HG02884 (cell line): ENCODE measurements around the gene KCTD3.

Experiments
- ATAC-seq: cut with Tn5 transposase; IDR thresholded peaks from one replicate; pipeline ENCODE4 v1.9.1; 2021; ENCODE audit warnings: mild to moderate bottlenecking, moderate library complexity; ENCODE audit not compliant: unreplicated experiment

Gene KCTD3

DNA sequence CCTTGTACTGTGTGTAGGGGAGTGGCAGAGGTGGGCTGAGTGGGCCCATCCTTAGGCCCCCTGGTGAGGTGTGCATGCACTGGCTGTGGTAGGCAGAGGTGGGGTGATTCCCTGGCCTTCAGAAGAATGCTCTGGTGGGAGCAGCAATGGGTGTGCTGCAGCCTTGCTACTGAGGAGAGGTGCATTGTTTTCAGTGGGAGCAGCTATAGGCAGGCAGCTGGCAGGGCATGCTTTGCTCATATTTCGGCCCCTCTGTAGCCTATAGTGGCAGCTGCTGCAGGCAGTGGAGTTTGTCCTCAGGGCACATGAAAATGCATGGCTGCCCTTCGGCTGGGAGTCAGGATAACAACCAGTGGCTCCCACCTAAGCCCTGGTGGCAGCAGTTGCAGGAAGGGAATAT is 10.1 kb upstream of the KCTD3 start:
- ATAC-seq = no peak

DNA sequence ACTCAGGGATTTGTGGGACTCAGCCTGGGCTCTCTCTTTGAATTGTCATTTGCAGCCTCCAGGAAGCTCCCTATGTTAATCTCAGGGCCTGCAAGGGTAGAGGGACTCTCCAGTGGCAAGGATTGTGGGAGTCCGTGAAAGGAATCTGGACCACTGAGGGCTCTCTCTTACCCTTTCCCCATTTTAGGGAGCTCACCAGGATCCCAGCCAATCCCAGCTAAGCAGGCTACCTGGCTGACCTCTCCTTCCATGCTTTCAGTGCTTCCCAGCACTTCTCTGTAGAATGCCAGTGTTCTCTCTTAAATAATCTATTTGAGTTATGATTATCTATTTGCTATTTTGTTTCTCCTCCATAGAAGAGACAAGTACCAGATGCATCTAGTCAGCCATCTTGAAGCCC is 9.6 kb upstream of the KCTD3 start:
- ATAC-seq = no peak

DNA sequence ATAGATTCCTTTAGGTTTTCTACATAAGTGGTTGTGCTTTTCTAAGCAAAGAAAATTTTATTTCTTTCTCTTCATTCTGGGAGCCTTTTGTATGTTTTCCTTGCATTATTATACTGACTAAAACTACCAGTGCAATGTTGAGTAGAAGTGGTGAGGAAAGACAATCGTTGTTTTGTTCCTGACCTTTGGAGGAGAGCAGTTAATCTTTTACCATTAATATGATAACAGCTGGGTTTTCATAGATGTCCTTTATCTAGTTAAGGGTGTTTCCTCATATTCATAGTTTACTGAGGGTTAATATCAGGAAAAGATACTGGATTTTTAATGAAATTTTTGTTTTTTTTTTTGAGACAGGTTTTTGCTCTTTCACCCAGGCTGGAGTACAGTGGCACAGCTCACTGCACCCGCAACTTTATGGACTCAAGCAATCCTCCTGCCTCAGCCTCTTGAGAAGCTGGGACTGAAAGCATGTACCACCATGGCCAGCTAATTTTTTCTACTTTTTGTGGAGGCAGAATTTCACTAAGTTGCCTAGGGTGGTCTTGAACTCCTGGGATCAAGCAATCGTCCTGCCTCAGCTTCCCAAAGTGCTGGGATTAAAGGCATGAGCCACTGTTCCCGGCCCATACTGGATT is 9.0 kb upstream of the KCTD3 start:
- no peak for ATAC-seq

DNA sequence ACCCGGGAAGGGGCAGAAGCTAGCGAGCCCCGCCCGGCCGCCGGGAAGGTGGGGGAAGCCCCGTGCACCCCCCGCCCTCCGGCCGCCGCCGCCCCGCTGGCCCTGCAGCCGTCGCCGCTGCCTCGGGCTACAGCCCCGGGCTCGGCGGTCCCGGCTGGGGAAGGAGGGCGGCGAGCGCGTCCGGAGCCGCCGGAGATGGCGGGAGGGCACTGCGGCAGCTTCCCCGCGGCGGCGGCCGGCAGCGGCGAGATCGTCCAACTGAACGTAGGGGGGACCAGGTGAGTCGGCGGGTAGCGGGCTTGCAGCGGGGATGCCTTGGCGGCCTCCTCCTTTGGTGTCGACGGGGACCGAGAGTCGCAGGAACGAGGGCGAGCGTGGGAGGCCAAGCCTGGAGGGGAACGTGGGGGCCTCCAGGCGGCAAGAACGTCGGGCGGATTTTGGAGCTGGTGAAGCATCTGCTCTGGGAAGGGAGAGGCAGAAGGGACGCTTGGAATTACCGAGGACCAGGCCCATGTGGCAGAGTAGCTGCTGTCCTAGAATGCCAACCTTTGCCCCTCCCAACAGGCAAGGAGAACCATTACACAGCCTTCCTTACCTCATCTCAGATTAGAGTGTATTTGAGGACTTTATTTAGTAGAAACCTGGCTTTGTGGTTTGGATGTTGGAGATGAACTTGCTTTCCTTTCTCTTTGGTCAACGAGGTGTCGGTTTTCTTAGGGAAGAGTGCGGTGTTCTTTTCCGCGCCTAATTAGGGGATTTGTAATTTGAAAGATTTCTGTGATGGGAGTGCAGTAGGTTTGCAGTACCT is 591 bp downstream of the KCTD3 start:
- ATAC-seq = peak; percentile 61

DNA sequence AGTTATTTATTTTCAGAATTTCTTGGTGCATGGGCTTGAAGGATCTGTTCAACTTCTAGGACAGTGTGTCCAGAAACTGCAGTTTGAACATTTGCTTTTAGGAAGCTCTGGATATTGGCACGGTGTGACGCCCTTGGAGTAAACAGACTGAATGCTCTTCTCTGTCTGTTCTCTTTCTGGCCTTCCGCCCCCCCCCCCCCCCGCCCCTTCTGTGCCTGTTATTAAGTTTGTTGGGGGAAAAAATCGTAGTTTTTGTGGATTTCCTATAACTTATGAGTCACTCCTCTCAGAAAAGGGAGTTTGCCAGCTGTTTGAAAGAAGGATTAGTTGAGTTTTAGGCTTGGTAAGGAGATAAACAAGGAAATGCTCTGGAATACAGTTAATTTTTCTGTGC is 1.2 kb downstream of the KCTD3 start:
- no peak for ATAC-seq

DNA sequence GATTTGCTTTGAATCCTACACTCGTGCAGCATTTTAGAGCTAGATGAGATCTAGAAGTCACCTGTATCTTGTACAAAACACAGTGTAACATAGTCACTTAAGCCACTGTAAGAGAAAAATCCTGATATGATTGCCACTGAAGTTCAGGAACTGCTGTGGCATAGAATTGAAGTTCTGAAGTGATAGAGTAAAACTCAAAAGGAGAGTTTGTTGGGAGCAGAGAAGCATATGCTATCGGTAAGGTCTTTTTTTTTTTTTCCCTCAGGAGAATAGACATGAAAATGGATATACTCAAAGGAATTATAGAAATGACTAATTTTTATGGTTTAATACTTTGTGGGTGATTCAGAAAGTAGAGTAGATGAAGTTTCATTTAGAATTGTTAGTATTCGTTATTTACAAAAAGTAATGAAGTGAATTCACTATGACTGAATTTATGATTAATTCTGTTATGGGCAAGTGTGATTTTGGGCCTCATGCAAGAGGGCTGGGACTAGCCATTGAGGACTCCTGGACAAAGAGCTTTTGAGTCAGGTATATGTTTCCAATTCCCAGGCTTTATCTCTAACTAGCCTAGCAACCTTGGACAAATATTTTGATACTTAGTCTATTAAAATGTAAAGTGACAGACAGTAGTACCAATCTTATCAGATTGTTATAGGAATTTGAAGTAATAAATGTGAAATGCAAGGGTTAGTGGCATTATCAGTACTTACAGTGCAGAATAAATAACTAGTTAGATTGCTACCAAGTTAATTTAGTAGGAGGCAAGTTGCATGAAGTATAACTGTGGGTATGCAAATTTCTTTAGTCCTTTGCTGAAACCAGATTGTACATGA is 3.1 kb downstream of the KCTD3 start:
- no peak for ATAC-seq

DNA sequence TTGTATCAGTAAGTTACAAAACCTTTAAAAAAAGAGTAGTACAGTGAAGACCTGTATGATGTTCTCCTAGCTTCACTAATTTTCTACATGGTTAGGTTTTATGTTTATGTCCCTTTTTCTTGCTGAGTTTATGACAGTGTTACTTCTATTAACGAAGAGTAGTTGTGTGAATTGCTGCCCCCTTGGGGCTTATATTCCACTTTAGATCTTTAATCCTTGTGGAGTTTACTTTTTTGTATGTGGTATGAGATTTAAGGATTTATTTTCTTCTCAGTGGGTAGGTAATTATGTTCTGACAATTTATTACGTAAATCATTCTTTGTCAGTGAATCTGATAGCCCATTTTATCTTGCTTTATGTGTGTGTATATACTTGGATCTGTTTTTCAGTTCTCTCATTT is 14.8 kb downstream of the KCTD3 start:
- ATAC-seq = no peak

DNA sequence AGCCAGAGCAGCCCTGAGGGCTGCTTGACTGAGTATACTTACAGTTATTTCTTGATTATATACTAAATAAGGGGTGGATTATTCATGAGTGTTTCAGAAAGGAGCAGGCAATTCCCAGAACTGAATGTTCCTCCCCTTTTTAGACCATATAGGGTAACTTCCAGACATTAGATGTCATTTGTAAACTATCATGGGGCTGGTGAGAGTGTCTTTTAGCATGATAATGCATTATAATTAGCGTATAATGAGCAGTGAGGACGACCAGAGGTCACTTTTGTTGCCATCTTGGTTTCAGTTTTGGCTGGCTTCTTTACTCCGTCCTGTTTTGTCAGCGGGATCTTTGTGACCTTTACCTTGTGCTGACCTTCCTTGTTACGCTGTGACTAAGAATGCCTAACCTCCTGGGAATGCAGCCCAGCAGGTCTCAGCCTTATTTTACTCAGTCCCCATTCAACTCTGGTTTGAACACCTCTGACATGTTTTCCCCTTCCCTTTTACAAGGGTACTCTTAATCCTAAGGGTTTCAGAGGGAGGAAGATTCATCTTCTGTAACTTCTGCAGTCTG is 16.2 kb downstream of the KCTD3 start:
- ATAC-seq = no peak

DNA sequence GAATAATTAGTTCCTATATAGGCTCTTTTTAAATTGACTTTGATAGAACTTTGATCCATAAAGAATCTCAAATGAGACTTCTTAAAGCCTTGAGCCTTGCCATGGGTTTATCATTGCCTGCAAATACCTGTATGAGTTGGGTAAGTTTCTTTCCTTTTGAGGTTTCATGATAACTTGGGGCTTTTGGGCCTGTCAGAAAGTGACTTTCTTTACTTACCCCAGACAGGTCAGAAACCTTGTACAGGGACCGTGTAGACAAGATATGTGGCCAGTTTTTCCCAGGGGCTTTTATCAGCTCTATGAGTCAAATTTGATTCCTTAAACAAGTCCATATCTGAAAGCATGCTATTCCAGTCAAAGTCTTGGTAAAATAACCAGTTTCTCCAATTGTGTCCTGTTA is 17.3 kb downstream of the KCTD3 start:
- ATAC-seq = peak; percentile 51

DNA sequence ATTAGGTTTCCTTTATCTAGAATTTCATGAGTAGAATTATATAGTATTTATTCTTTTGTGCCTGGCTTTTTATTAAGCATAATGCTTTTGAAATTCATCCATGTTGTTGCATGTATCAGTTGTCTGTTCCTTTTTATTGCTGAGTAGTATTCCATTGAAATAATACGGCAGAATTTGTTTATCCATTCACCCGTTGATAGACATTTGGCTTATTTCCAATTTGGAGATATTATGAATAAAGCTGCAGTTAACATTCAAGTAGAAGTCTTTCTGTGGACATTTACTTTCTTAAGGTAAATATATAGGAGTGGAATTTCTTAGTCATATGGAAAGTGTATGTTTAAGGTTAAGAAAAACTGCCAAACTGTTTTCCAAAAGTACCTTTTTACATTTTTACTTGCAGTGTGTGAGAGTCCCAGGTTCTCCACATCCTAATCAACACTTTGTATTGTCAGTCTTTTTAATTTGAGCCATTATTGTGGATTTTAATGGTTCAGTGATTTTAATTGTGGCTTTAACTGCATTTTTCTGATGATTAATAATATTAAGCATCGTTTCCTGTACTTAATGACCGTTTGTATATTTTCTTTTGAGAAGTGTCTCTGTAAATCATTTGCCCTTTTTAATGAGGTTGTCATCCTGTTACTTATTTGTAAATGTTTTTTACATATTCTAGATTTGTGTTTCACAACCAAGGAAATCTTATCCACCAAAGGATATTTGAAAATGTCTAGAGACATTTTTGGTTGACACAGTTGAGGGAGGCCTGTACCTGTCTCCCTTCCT is 22.7 kb downstream of the KCTD3 start:
- no peak for ATAC-seq

DNA sequence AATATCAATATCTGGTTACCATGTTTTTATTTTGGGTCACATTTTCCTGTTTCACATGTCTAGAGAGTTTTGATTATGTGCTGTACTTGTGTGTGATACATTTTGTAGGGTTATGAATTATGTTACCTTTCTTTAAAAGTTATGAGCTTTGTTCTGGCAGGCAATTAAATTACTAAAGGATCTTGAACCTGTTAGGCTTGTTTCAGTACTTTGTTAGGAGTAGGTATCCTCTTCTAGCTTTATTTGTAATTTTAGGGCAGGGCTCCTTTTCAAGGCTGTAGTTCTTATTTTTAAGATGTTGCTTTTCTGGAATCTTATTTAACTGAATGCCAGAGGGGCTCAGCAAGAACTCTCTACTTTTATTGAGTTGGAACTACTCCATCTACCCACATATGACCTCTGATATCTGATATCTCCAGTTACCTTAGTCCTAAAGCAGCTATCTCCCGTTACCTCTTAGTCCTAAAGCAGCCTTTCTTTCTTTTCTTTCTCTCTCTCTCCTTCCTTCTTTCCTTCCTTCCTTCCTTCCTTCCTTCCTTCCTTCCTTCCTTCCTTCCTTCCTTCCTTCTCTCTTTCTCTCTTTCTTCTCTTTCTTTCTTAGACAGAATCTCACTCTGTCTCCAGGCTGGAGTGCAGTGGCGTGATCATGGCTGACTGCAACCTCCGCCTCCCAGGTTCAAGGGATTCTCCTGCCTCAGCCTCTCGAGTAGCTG is 23.8 kb downstream of the KCTD3 start:
- no peak for ATAC-seq

DNA sequence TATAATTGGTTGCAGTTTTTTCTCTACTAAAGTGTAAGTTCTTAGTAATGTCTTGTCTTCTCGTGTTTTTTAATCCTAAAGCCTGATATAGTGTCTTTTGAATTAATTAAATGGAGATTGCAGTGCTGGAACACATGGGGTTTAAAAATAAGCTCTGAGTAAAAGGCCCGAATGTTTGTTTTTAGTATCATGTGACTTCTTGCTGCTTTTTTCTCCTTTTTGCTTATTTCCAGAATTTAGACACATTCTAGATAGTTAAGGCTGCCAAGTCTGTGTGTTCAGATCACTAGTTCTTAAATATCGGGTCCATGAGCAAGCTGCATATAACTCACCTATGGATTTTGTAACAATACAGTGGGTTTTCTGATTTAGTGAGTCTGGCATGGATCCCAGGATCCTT is 27.5 kb downstream of the KCTD3 start:
- ATAC-seq = no peak

DNA sequence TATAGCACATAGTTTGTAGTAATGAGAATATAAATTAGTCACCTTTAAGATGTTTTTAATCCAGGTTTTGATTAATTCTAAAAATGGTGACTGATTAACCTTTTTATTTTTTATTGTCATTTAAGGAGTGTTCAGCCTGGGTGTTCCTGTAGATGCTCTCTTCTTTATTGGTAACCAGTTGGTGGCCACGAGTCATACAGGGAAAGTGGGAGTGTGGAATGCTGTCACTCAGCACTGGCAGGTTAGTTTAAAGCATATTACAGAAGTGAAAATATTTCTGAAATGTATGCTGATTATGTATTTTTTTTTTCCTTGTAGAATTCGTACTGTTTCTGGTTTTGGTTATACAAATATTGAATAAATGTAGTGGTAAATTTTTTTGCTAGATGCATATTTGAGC is 28.1 kb downstream of the KCTD3 start:
- no peak for ATAC-seq

DNA sequence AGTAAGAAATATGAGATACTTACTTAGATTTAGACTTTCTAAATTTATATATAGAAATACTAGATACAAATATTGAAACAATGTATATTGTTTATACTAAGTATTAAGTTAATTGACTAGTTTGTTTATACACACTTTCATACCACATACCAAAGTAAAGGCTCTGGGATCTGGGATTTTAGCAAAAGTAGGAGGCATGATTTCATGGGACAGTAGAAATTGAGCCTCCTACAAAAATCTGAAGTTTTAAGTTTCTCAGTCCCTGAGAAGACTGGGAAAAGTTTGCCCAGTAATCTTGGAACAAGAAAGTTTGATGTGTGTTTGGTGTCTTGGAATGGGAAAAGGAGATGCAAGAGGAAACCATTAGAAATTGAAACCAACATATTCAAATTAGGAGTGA is 30.9 kb downstream of the KCTD3 start:
- ATAC-seq = no peak

DNA sequence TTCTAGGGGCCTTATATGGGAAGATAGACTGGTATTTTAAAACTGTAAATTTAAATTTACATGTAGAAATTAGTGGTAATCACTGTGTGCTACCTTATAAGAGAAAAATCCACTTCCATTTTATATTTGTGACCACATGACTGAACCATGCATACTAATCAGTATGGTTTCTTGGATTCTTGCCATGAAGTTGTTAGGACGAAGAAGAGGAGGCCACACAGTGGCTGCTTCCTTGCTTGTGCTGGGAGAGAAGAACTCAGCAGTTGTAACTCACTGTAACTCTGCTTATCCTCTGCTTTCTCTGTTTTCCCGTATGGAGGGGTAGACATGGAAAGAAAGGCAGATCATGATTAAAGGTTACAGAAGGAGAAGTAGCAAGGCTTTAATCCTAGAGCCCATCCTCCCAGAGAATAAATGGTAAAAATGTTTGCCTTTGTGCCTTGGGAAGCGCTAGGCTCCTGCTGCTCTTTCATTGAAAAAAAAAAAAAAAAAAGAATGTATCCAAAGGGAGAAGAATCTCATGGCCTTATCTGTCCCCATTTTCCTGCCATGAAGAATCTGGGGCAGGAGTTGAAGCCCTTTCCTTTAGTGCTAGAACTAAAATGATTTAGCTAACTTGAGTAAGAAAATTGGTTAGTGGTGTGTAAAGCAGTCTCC is 32.4 kb downstream of the KCTD3 start:
- no peak for ATAC-seq

DNA sequence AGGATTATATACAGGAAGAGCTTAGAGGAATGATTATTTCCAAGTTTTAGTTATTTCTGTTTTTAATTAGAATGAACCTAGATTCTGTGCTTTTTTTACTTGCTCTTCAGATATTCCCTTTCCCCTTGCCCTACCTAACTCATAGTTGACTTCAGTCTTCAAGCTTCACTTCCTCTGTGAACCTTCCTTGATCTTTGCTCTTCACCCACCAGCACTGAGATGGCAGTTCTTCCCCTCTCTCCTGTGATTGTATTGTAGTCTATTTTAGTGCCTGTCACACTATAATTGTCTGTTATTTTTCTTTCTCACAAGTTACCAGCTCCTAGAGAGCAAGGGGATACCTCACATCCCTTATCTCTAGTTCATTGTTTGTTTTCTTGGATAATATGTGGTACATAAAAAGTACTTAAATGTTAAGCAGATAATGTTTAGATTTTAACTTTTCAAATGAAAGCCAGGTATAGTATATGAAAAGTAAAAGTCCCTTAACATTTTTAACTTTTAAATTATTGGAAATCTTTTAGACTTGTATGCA is 33.2 kb downstream of the KCTD3 start:
- ATAC-seq = no peak

DNA sequence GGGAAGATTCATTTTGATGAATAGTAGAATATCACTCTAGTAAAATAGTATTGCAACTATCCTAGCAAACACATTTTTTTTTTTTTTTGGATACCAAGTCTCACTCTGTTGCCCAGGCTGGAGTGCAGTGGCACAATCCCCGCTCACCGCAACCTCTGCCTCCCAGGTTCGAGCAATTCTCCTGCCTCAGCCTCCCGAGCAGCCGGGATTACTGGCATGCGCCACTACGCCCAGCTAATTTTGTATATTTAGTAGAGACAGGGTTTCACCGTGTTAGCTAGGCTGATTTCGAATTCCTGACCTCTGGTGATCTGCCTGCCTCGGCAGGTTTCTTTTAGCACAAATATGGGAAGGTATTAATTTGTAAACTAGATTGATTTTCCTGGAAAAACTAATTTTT is 33.8 kb downstream of the KCTD3 start:
- no peak for ATAC-seq

DNA sequence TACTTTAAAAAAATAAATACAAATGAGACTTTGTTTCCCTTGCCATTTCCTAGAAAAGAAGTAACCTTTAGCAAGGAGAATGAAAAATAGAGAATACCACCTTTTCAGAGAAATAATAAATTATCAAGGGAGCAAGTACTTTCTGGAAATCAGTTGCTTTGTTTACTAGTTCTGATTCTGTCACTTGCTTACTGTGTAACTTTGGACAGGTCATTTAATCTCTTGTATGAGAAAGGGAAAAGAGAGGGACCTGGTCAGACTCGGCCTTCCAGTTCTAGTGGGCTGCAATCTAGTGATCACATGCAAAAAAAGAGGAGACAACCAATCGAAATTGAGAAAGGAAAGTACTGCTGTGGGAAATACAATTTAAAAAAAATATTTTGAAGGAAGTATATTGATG is 34.2 kb downstream of the KCTD3 start:
- no peak for ATAC-seq

DNA sequence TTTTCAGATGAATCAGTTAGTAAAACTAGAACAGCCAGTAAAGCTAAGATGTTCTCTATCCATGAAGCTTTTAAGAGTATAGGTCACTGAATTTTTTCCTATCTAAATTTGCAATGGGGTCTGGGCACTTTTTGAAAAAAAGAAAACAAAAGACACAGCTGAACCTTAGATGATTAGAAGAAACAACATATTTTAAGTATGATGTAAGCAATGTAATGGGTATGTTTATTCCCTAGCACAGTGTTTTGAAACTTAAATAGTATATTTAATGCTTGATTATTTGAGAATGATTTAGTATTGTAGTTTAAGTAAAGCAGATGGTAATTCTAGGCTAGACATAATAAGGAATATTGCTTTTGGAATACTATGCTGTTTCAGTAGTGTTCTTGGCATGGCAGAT is 36.2 kb downstream of the KCTD3 start:
- ATAC-seq = no peak
